A673 (cell line): ENCODE data around the gene PRKD1. TPM values are rescaled to one million over a fixed set of nuclear protein-coding genes. Genes with fewer than 3 reads are reported as not detected.

ENCODE experiments used
- BruUV-seq: library from RNA; stranded (reverse); fragments of 400-500 nt; replicated peaks from 2 replicates; lab custom pipeline; 2021; lab: Mats Ljungman, UMichigan
- CTCF ChIA-PET: fragments of 300-600 bp; sonication (Branson Sonifier 250); formaldehyde crosslinking; loops from one replicate; lab custom pipeline; 2022; ENCODE audit warnings: antibody characterized with exemption; lab: Charles Lee
- POLR2A ChIA-PET: fragments of 300-600 bp; sonication (Branson Sonifier 250); formaldehyde crosslinking; loops from one replicate; lab custom pipeline; 2022; ENCODE audit warnings: antibody characterized with exemption; ENCODE audit not compliant: low non-redundant PET; lab: Charles Lee
- DNase-seq: peaks from one replicate; pipeline ENCODE4 v3.0.0-alpha.2; 2015; ENCODE audit warnings: low spot score
- H3K27ac ChIP-seq: fragments of 200-600 bp; sonication (generic); 2 replicates; pipeline ENCODE4 v1.5.1; 2016; ENCODE audit warnings: mixed run types, low read depth, mild to moderate bottlenecking, mixed read lengths, antibody characterized with exemption, low read length; ENCODE audit not compliant: poor library complexity, severe bottlenecking
- H3K27me3 ChIP-seq: fragments of 200-600 bp; sonication (generic); replicated peaks from 2 replicates; pipeline ENCODE4 v1.6.1; 2017; ENCODE audit warnings: mixed run types, low read depth, mild to moderate bottlenecking, mixed read lengths, antibody characterized with exemption, low read length; ENCODE audit not compliant: insufficient read depth, poor library complexity
- H3K36me3 ChIP-seq: fragments of 200-600 bp; sonication (generic); 2 replicates; pipeline ENCODE4 v1.6.1; 2016; ENCODE audit warnings: mixed run types, mild to moderate bottlenecking, mixed read lengths, antibody characterized with exemption, low read length; ENCODE audit not compliant: insufficient read depth, poor library complexity, severe bottlenecking
- H3K4me1 ChIP-seq: fragments of 200-600 bp; sonication (generic); 2 replicates; pipeline ENCODE4 v1.6.1; 2017; ENCODE audit warnings: mixed run types, mild to moderate bottlenecking, mixed read lengths, antibody characterized with exemption, low read length; ENCODE audit not compliant: insufficient read depth, poor library complexity, severe bottlenecking
- H3K4me3 ChIP-seq: fragments of 200-600 bp; sonication (generic); 2 replicates; pipeline ENCODE4 v1.5.1; 2016; ENCODE audit warnings: low read depth, mixed run types, mild to moderate bottlenecking, mixed read lengths, low read length; ENCODE audit not compliant: poor library complexity, severe bottlenecking
- H3K9me3 ChIP-seq: fragments of 200-600 bp; sonication (generic); 2 replicates; pipeline ENCODE4 v1.6.1; 2016; ENCODE audit warnings: mixed run types, low read depth, mild to moderate bottlenecking, mixed read lengths, antibody characterized with exemption, low read length; ENCODE audit not compliant: poor library complexity, severe bottlenecking
- CTCF ChIP-seq: fragments of 300-800, 200-600 bp; sonication (generic); conservative IDR thresholded peaks from 2 replicates; pipeline ENCODE4 v1.5.1; 2017; ENCODE audit warnings: low read depth, mild to moderate bottlenecking, antibody characterized with exemption, low read length, moderate library complexity, mixed read lengths
- EZH2 ChIP-seq: fragments of 200-600 bp; sonication (generic); IDR thresholded peaks from 2 replicates; pipeline ENCODE4 v1.6.1; 2017; ENCODE audit warnings: borderline replicate concordance, low read depth, mild to moderate bottlenecking, mixed read lengths, antibody characterized with exemption, low read length; ENCODE audit not compliant: poor library complexity, severe bottlenecking
- intact Hi-C: fragments of 100-400 bp; cut with micrococcal nuclease; formaldehyde crosslinking; loops from one replicate; pipeline ENCODE4 v1.10.0; 2022; ENCODE audit not compliant: unreplicated experiment
- total RNA-seq: library from RNA; stranded (reverse); gene quantifications from 2 replicates; pipeline ENCODE4 v1.2.3, GENCODE V29; 2021

PRKD1 gene
- total RNA-seq, 1 experiment from 2014 or later, result 45.7 TPM

GRCh38 chr14:29940482-29940881 lies 12.8 kb upstream of the PRKD1 start:
- BruUV-seq, result no TSS peak
- ChIA-PET POLR2A (no interaction called here), CTCF (no interaction called here)
- H3K27ac ChIP-seq, result no peak overlapping the region
- no peaks in the 10 kb centered on the region for H3K4me1 ChIP-seq
- no peaks in the 10 kb centered on the region for H3K36me3 ChIP-seq
- no peak for TF ChIP-seq EZH2
- TF ChIP-seq CTCF, result no peak
- no peak overlapping the region for H3K4me3 ChIP-seq
- intact Hi-C loops, result no loop called here
- no peaks in the 10 kb centered on the region for H3K27me3 ChIP-seq
- DNase-seq, result no peak
- peaks cover 2% of the 10 kb centered on the region for H3K9me3 ChIP-seq

DNA sequence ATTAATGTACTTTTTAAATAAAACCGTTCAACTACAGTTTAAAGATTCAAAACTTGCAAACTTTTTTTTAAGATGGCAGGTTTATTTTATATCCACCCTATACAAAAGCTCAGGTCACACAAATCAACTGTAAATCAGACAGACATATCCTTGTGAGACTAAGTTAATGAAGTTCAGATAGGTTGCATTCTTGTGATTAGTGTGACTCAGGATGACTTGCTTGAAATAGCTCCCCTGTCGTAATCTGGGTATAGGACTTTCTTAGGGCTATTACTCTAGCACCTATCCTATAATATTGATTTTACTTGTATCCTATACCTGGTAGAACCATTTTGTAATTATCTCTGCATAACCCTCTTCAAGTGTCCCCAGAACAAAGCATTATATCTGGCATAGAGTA lies 9.5 kb upstream of the PRKD1 start:
- Histone ChIP-seq H3K36me3 (no peaks in the 10 kb centered on the region), H3K4me1 (peaks cover 4% of the 10 kb centered on the region), H3K27me3 (no peaks in the 10 kb centered on the region), H3K27ac (no peak overlapping the region), H3K4me3 (no peak overlapping the region), H3K9me3 (no peaks in the 10 kb centered on the region)
- ChIA-PET POLR2A (no interaction called here), CTCF (no interaction called here)
- no TSS peak for BruUV-seq
- intact Hi-C loops, result no loop called here
- DNase-seq, result no peak
- no peak for TF ChIP-seq EZH2
- TF ChIP-seq CTCF, result no peak

DNA sequence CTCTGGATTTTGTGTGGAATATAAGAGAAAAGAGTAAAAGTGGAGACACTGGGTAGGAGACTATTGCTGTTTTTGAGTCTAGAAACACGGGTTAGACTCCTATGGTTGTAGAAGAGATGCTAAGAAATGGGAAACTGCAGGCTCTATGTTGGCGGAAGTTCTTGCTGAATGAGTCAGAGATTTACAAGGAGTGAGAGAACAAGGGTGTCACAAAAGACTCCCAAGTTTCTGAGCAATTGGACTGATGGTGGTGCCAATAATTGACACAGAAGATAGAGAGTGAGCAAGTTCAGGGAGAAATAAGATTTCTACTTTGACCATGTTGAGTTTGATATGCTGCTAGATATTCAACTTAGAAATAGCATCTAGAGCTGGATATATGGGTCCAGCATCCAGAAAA lies 2.6 kb upstream of the PRKD1 start:
- no peak for TF ChIP-seq EZH2
- no peak for TF ChIP-seq CTCF
- peaks cover 24% of the 10 kb centered on the region for H3K4me1 ChIP-seq
- peak; percentile 90 for DNase-seq
- intact Hi-C loops, result no loop called here
- H3K27me3 ChIP-seq, result no peaks in the 10 kb centered on the region
- peak overlapping the region; percentile 74 for H3K27ac ChIP-seq
- no peak overlapping the region for H3K4me3 ChIP-seq
- ChIA-PET CTCF (no interaction called here), POLR2A (no interaction called here)
- no peaks in the 10 kb centered on the region for H3K36me3 ChIP-seq
- BruUV-seq, result no TSS peak
- H3K9me3 ChIP-seq, result no peaks in the 10 kb centered on the region
